ENCODE results near the gene IGSF9B. TPM values are rescaled to one million over a fixed set of nuclear protein-coding genes. Genes with fewer than 3 reads are reported as not detected.

IGSF9B gene
- total and polyA plus RNA-seq, 2 of the 13 experiments (the other 11 are each of a cell fraction or from before 2014, with no cell fraction given), result not detected

DNA sequence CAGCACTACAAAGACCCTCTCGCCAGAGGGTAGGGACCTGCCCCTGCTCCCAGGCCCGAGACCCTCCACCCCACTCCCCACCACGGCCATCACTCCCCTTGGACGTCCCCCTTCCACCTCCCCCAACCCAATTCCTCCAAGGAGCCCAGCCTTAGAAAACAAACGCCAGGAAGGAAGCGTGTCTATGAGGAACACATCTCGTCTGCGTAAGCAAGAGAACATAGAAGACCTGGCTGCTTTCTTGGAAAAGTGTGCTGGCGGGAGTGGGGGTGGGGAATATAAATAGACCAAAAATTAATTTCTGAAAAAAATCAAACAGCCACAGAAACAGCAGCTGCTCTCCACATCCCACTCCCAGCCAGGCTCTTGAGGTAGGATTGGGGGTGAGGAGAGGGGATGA is 23.9 kb upstream of the IGSF9B start:
- Histone ChIP-seq H3K4me3 (replicated peaks in 1 of 3; ENCODE audit: insufficient read depth in 1 of 3, low read depth in 2 of 3, low read length in 3 of 3) (no peak overlapping the region), H4K20me1 (ENCODE audit: insufficient read depth, low read length) (no peaks in the 10 kb centered on the region), H3K27me3 (ENCODE audit: control insufficient read depth in 1 of 2, insufficient read depth in 2 of 2, low read length in 2 of 2) (peaks cover 8 to 62% of the 10 kb centered on the region in 2 experiments; a peak in 4 of 5 replicates), H3K79me2 (ENCODE audit: insufficient read depth, low read length) (no peaks in the 10 kb centered on the region), H3K36me3 (replicated peaks in 1 of 2; ENCODE audit: control insufficient read depth in 1 of 2, insufficient read depth in 2 of 2, low read length in 2 of 2) (no peaks in the 10 kb centered on the region), H3K27ac (ENCODE audit: extremely low read length, insufficient read depth, low read length) (no peak overlapping the region), H2AFZ (ENCODE audit: low read length) (no peak overlapping the region), H3K4me1 (ENCODE audit: insufficient read depth, low read length) (no peaks in the 10 kb centered on the region), H3K9ac (ENCODE audit: insufficient read depth, low read depth, low read length) (no peak overlapping the region), H3K9me3 (ENCODE audit: low read length) (no peaks in the 10 kb centered on the region), H3K4me2 (ENCODE audit: low read depth, low read length) (no peak overlapping the region)
- intact Hi-C loops (cut with micrococcal nuclease; ENCODE audit: unreplicated experiment), result no loop called here
- WGBS (ENCODE audit: low lambda C conversion rate), result 16% methylated on average over 9 of the region's 9 CpGs
- CTCF ChIA-PET (ENCODE audit: low intra/inter-chr PET ratio, low total read pairs), result no interaction called here
- in situ Hi-C loops (cut with HindIII; ENCODE audit: extremely low pct_ligation_motif_present, low pct_unique_long_range_greater_than_20kb), result no loop called here
- ATAC-seq (no peak), DNase-seq (ENCODE audit: low spot score) (no peak), FAIRE-seq (no peak)
- no TSS peak for BruUV-seq (replicated peaks)
- no peak for TF ChIP-seq HMGXB3 (CRISPR knock-in tag; IDR thresholded peaks at IDR 0.05; ENCODE audit: borderline replicate concordance)
- TF ChIP-seq CC2D1A (CRISPR knock-in tag; IDR thresholded peaks at IDR 0.05), result no peak
- TF ChIP-seq ATM (IDR thresholded peaks at IDR 0.05; ENCODE audit: borderline replicate concordance), result no peak
- TF ChIP-seq, protein P1, sequence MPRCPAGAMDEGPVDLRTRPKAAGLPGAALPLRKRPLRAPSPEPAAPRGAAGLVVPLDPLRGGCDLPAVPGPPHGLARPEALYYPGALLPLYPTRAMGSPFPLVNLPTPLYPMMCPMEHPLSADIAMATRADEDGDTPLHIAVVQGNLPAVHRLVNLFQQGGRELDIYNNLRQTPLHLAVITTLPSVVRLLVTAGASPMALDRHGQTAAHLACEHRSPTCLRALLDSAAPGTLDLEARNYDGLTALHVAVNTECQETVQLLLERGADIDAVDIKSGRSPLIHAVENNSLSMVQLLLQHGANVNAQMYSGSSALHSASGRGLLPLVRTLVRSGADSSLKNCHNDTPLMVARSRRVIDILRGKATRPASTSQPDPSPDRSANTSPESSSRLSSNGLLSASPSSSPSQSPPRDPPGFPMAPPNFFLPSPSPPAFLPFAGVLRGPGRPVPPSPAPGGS (CRISPR knock-in tag; IDR thresholded peaks at IDR 0.05), result no peak
- TF ChIP-seq PLSCR1 (CRISPR knock-in tag; IDR thresholded peaks at IDR 0.05; ENCODE audit: borderline replicate concordance), result no peak
- TF ChIP-seq ZNF256 (CRISPR knock-in tag; conservative IDR thresholded peaks at IDR 0.05), result no peak
- no peak for TF ChIP-seq ZFP82 (CRISPR knock-in tag; IDR thresholded peaks at IDR 0.05; ENCODE audit: borderline replicate concordance)
- no peak for TF ChIP-seq ZNF431 (CRISPR knock-in tag; IDR thresholded peaks at IDR 0.05; ENCODE audit: borderline replicate concordance, low read depth)
- TF ChIP-seq, protein P2, sequence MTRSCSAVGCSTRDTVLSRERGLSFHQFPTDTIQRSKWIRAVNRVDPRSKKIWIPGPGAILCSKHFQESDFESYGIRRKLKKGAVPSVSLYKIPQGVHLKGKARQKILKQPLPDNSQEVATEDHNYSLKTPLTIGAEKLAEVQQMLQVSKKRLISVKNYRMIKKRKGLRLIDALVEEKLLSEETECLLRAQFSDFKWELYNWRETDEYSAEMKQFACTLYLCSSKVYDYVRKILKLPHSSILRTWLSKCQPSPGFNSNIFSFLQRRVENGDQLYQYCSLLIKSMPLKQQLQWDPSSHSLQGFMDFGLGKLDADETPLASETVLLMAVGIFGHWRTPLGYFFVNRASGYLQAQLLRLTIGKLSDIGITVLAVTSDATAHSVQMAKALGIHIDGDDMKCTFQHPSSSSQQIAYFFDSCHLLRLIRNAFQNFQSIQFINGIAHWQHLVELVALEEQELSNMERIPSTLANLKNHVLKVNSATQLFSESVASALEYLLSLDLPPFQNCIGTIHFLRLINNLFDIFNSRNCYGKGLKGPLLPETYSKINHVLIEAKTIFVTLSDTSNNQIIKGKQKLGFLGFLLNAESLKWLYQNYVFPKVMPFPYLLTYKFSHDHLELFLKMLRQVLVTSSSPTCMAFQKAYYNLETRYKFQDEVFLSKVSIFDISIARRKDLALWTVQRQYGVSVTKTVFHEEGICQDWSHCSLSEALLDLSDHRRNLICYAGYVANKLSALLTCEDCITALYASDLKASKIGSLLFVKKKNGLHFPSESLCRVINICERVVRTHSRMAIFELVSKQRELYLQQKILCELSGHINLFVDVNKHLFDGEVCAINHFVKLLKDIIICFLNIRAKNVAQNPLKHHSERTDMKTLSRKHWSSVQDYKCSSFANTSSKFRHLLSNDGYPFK (CRISPR knock-in tag; IDR thresholded peaks at IDR 0.05; ENCODE audit: borderline replicate concordance), result no peak
- TF ChIP-seq MYC (CRISPR knock-in tag; IDR thresholded peaks at IDR 0.05; ENCODE audit: borderline replicate concordance), result no peak
- no peak for TF ChIP-seq LBX2 (CRISPR knock-in tag; IDR thresholded peaks at IDR 0.05; ENCODE audit: borderline replicate concordance)
- TF ChIP-seq ZFAT (CRISPR knock-in tag; conservative IDR thresholded peaks at IDR 0.05), result no peak
- POLR2A ChIA-PET, result no interaction called here
